ENCODE measurements around the gene U2AF2.

- TF ChIP-seq, protein P1, sequence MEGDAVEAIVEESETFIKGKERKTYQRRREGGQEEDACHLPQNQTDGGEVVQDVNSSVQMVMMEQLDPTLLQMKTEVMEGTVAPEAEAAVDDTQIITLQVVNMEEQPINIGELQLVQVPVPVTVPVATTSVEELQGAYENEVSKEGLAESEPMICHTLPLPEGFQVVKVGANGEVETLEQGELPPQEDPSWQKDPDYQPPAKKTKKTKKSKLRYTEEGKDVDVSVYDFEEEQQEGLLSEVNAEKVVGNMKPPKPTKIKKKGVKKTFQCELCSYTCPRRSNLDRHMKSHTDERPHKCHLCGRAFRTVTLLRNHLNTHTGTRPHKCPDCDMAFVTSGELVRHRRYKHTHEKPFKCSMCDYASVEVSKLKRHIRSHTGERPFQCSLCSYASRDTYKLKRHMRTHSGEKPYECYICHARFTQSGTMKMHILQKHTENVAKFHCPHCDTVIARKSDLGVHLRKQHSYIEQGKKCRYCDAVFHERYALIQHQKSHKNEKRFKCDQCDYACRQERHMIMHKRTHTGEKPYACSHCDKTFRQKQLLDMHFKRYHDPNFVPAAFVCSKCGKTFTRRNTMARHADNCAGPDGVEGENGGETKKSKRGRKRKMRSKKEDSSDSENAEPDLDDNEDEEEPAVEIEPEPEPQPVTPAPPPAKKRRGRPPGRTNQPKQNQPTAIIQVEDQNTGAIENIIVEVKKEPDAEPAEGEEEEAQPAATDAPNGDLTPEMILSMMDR (IDR thresholded peaks at IDR 0.05), result no peak
- TF ChIP-seq POLR2A (IDR thresholded peaks at IDR 0.05), result no peak
These were observed 41.4 kb upstream of the U2AF2 start for GRCh38 chr19:55613396-55613795.

Data from lower leg skin (tissue), 3 donors.